Fibroblast of lung (primary cell): ENCODE data around the gene DMBX1. TPM values are rescaled to one million over a fixed set of nuclear protein-coding genes. Genes with fewer than 3 reads are reported as not detected.

Experiments
- DNase-seq, 2 donors: peaks; one replicate each; pipeline versions ENCODE4 v3.0.0 to v3.0.0-alpha.2; 2010; ENCODE audit warnings: low read depth in 2 of 2
- H2AFZ ChIP-seq: 2 replicates; pipeline ENCODE4 v1.5.1; 2012; ENCODE audit warnings: low read length, control low read depth, inconsistent platforms
- H3K27ac ChIP-seq: 2 replicates; pipeline ENCODE4 v1.5.1; 2011; ENCODE audit warnings: low read length, control low read depth; ENCODE audit not compliant: insufficient read depth
- H3K27me3 ChIP-seq: 2 replicates; pipeline ENCODE4 v1.5.1; 2011; ENCODE audit warnings: mild to moderate bottlenecking, low read length; ENCODE audit not compliant: control insufficient read depth, insufficient read depth
- H3K36me3 ChIP-seq: 2 replicates; pipeline ENCODE4 v1.5.1; 2011; ENCODE audit warnings: low read length; ENCODE audit not compliant: control insufficient read depth, insufficient read depth
- H3K4me1 ChIP-seq: 2 replicates; pipeline ENCODE4 v1.5.1; 2011; ENCODE audit warnings: low read length; ENCODE audit not compliant: control insufficient read depth, insufficient read depth; ENCODE audit errors: extremely low read depth
- H3K4me2 ChIP-seq: 2 replicates; pipeline ENCODE4 v1.5.1; 2011; ENCODE audit warnings: low read length, control low read depth; ENCODE audit not compliant: insufficient read depth; ENCODE audit errors: extremely low read depth
- H3K4me3 ChIP-seq, 4 experiments: fragments of 200-600 bp in 1 of 4; sonication (generic) in 1 of 4; replicated peaks in 1 of 4; 2 replicates each; pipeline ENCODE4 v1.5.1; 2011 to 2016; ENCODE audit warnings: low read length in 4 of 4, low read depth in 3 of 4, mild to moderate bottlenecking in 3 of 4, control low read depth in 2 of 4, inconsistent platforms in 1 of 4, mixed read lengths in 1 of 4; ENCODE audit not compliant: insufficient read depth in 1 of 4; ENCODE audit errors: control extremely low read depth in 1 of 4
- H3K79me2 ChIP-seq: 2 replicates; pipeline ENCODE4 v1.5.1; 2012; ENCODE audit warnings: mild to moderate bottlenecking, low read length, inconsistent platforms; ENCODE audit not compliant: control insufficient read depth, insufficient read depth
- H3K9ac ChIP-seq: 2 replicates; pipeline ENCODE4 v1.5.1; 2011; ENCODE audit warnings: mild to moderate bottlenecking, low read length, control low read depth; ENCODE audit not compliant: insufficient read depth
- H3K9me3 ChIP-seq: 2 replicates; pipeline ENCODE4 v1.5.1; 2012; ENCODE audit warnings: low read depth, low read length; ENCODE audit not compliant: control insufficient read depth, insufficient read depth
- H4K20me1 ChIP-seq: 2 replicates; pipeline ENCODE4 v1.5.1; 2011; ENCODE audit warnings: low read length; ENCODE audit not compliant: control insufficient read depth, insufficient read depth; ENCODE audit errors: extremely low read depth
- EZH2 ChIP-seq: IDR thresholded peaks from 2 replicates; pipeline ENCODE4 v1.5.1; 2012; ENCODE audit warnings: low read length, control low read depth, mild to moderate bottlenecking; ENCODE audit errors: missing control alignments
- polyA plus RNA-seq, 2 donors: library from polyadenylated mRNA; depleted of rRNA in 1 of 2; stranded (reverse) in 1 of 2; unstranded in 1 of 2; fragments of >200 nt; gene quantifications; 2 replicates each; pipeline ENCODE4 v1.2.1, GENCODE V29; 2011 to 2012; ENCODE audit warnings: missing spikeins in 1 of 2
- total RNA-seq: library from RNA; depleted of rRNA; stranded (reverse); fragments of >200 nt; gene quantifications from 2 replicates; pipeline ENCODE4 v1.2.1, GENCODE V29; 2014
- TF ChIP-seq, protein P1 (sequence below), 2 donors: IDR thresholded peaks in 1 of 2; conservative IDR thresholded peaks in 1 of 2; 1 replicate in 1 of 2; 2 replicates in 1 of 2; pipeline ENCODE4 v1.5.1; 2011 to 2012; ENCODE audit warnings: low read length in 2 of 2, control low read depth in 1 of 2, inconsistent platforms in 1 of 2, low read depth in 1 of 2, mild to moderate bottlenecking in 1 of 2

The DMBX1 gene
- total and polyA plus RNA-seq, 2 donors (not counting 1 experiment from before 2014, with no cell fraction given) = not detected

DNA sequence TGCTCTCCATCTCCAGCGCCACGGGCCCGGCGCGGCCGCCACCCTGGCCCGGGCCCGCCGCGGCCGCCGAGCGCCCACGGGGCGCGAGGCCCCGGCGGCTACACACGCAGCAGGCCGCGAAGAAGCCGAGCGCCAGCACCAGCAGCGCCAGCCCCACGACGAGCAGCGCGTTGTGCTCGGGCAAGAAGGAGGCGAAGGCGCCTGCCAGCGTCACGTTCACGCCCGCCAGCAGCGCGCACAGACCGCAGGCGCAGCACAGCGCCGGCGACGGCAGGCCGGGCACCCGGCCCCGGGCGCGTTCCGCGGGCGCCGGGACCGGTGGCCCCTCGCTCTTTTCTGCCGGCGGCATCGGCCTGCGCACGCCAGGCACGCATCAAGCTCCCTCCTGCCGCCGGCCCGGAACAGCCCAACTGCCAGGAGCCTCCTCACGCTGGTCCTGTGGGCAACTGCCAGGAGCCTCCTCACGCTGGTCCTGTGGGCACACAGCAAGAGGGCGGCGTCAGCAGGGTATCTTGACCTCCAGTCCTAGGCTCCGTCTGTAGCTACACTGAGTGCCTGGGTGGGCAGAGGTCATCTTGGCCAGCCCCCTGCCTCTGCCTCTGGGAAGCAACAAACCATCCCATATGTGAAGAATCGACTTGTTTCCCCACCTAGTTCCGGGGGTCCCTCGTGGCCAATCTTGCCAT is 43.7 kb downstream of the DMBX1 start:
- TF ChIP-seq, protein P1, sequence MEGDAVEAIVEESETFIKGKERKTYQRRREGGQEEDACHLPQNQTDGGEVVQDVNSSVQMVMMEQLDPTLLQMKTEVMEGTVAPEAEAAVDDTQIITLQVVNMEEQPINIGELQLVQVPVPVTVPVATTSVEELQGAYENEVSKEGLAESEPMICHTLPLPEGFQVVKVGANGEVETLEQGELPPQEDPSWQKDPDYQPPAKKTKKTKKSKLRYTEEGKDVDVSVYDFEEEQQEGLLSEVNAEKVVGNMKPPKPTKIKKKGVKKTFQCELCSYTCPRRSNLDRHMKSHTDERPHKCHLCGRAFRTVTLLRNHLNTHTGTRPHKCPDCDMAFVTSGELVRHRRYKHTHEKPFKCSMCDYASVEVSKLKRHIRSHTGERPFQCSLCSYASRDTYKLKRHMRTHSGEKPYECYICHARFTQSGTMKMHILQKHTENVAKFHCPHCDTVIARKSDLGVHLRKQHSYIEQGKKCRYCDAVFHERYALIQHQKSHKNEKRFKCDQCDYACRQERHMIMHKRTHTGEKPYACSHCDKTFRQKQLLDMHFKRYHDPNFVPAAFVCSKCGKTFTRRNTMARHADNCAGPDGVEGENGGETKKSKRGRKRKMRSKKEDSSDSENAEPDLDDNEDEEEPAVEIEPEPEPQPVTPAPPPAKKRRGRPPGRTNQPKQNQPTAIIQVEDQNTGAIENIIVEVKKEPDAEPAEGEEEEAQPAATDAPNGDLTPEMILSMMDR (conservative IDR thresholded peaks at IDR 0.05 in 1 of 2, IDR thresholded peaks at IDR 0.05 in 1 of 2; ENCODE audit: low read depth in 1 of 2, low read length in 2 of 2) = no peak
- no peak for TF ChIP-seq EZH2
- Histone ChIP-seq H3K4me2 (peak overlapping the region; percentile 59), H3K9ac (peak overlapping the region; percentile 16), H3K27ac (no peak overlapping the region), H3K36me3 (no peaks in the 10 kb centered on the region), H3K9me3 (no peaks in the 10 kb centered on the region), H3K27me3 (peaks cover 32% of the 10 kb centered on the region), H3K4me3 (peak overlapping the region in 1 of 4 experiments; percentile 21), H3K79me2 (no peaks in the 10 kb centered on the region), H2AFZ (peak overlapping the region; percentile 64), H4K20me1 (no peaks in the 10 kb centered on the region), H3K4me1 (no peaks in the 10 kb centered on the region)
- DNase-seq = peak; percentile 31 to 63

DNA sequence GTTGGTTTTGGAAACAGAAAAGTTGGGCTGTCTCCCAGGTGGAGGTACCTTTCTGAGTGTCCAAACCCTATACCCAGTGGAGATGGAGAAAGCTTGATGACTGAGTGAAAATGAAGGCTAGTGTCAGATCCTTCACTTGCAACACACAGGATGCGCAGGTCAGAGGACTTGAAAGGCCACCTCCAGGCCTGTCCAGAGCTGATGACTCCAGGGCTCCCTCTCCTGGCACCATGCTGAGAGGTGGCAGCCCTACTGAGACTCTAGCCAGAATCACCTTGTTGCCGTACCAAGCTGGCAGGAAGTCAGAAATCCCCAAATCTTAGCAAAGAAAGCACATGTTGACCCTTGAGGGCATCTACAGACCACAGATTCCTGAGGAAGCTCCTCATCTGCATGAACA is 45.4 kb downstream of the DMBX1 start:
- Histone ChIP-seq H3K36me3 (no peaks in the 10 kb centered on the region), H2AFZ (no peak overlapping the region), H4K20me1 (no peaks in the 10 kb centered on the region), H3K9ac (no peak overlapping the region), H3K9me3 (no peaks in the 10 kb centered on the region), H3K27me3 (peaks cover 24% of the 10 kb centered on the region), H3K27ac (no peak overlapping the region), H3K79me2 (no peaks in the 10 kb centered on the region), H3K4me1 (no peaks in the 10 kb centered on the region), H3K4me2 (no peak overlapping the region), H3K4me3 (no peak overlapping the region)
- TF ChIP-seq, protein P1 (conservative IDR thresholded peaks at IDR 0.05 in 1 of 2, IDR thresholded peaks at IDR 0.05 in 1 of 2; ENCODE audit: low read depth in 1 of 2, low read length in 2 of 2) = peak; percentile 14 to 32
- TF ChIP-seq EZH2 = no peak
- no peak for DNase-seq

DNA sequence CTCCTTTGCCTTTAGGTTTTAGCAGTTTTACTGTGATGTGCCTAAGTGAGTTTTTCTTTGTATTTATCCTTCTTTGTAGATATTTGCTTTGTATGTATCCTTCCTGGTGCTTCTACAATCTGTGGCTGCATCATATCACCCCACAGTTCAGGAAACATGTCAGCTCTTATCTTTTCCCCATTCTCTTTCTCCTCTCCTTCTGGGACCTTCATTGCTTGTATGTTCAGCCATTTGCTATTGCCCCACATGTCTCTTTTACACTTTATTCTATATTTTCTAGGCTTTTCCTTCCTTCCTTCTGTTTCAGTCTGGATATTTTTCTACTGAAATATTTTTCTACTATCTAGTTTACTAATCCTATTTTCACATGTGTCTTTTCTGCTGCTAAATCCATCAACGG is 46.9 kb downstream of the DMBX1 start:
- Histone ChIP-seq H3K79me2 (no peaks in the 10 kb centered on the region), H3K4me1 (no peaks in the 10 kb centered on the region), H3K4me2 (no peak overlapping the region), H3K27ac (no peak overlapping the region), H4K20me1 (no peaks in the 10 kb centered on the region), H3K36me3 (no peaks in the 10 kb centered on the region), H3K9me3 (no peaks in the 10 kb centered on the region), H3K27me3 (peaks cover 14% of the 10 kb centered on the region), H3K9ac (no peak overlapping the region), H2AFZ (no peak overlapping the region), H3K4me3 (no peak overlapping the region)
- TF ChIP-seq EZH2 = no peak
- TF ChIP-seq, protein P1 (conservative IDR thresholded peaks at IDR 0.05 in 1 of 2, IDR thresholded peaks at IDR 0.05 in 1 of 2; ENCODE audit: low read depth in 1 of 2, low read length in 2 of 2) = no peak
- no peak for DNase-seq
